Stimulated activated CD4-positive, alpha-beta T cell treated with anti-CD3 and anti-CD28 coated beads, TNF-alpha, amount 100 ng/mL, for 24 hours (primary cell): ENCODE data around the gene RPA1.
"Not testable (repeated sequence)": the region's sequence is repeated elsewhere in the genome, so short reads cannot be mapped to it uniquely, and the experiment has no call there.

ENCODE experiments used
- DNase-seq, 3 experiments: peaks; one replicate each; pipeline ENCODE4 v3.0.0-alpha.2; 2020; ENCODE audit warnings: low read depth in 3 of 3

RPA1 gene

GRCh38 chr17:1829592-1830257 is at the start of gene RPA1, which contains the start of gene SMYD4:
RPA1 (plus strand) TSS chr17:1830005; CDS start chr17:1830094, 89 bp downstream.
SMYD4 (minus strand) TSS chr17:1829902; CDS start chr17:1827994, 1,908 bp downstream.
- peak; percentile 75 to 87 (median 76) for DNase-seq

- no peak for DNase-seq
Measured at GRCh38 chr17:1782171-1782567, 47.6 kb upstream of the RPA1 start.

DNA sequence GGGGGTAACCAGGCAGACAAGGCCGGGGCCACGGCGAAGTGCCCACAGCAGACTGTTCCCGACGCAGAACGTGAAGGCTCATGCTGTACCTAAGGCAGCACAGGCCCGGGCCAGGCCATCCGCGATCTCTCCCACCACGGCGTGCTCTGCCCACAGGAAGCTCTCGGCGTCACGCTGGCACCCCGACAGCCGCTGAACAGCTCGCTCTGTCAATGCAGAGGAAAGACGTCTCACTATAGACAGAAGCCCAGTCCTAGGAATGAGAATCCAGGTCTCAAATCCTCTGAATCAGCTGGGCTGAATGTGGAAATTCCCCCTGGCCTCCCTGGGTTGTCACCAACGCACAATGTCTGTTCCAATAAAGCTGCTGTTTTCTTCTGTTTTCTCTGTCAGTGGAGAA is 46.5 kb upstream of the RPA1 start:
- DNase-seq: no peak

DNA sequence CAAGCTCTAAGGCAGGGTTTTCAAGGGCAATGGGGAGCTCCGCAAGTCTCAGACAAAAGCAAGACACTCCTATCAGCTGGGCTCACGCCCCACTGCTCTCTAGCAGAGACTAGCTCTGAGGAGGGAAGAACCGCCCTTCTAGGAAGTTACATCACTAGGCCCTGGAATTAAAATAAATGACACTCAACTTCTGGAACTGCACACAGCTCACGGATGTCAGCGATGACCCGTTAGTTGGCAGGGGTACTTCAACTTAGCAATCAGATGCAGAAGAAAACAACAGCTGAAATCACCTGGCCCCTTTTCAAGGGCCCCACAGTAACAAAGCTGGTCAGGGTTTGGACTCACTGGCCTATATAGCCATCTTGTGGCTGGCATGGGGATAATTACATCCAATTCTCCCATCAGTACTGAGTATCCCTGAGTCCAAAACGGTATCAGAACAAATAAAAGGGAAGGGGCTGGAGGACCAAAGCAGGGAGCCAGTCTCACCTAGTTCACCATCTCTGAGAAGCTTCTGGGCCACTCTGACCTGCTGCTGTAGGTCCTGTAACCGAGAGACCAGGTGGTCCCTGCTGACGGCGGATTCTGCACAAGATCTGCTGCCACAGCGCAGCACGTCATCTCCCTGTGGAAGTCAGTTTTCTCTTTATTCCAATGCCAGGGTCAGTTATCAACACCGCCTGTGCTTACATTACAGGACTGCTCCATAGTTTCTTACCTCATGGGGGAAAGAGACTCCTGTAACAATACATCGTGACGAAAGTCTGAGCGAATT is 45.8 kb upstream of the RPA1 start:
- no peak for DNase-seq

DNA sequence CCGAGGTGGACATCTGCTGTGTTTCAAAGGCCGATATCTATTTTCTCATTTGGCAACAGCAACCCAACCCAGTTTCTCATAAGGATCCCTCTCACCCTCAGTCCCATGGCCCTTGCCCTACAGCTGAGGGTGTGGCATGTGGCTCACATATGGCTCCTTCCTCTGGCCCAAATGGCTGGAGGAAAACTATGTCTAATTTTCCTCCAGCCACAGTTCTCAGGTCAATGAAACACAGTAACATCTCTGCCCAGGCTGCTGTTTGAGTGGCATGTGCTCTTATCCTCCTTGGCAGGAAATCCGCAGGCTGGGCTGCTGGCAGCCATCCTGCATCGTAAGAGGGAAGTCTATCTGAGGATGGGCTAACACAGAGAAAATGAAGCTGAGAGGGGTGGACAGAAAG is 43.9 kb upstream of the RPA1 start:
- DNase-seq: no peak

DNA sequence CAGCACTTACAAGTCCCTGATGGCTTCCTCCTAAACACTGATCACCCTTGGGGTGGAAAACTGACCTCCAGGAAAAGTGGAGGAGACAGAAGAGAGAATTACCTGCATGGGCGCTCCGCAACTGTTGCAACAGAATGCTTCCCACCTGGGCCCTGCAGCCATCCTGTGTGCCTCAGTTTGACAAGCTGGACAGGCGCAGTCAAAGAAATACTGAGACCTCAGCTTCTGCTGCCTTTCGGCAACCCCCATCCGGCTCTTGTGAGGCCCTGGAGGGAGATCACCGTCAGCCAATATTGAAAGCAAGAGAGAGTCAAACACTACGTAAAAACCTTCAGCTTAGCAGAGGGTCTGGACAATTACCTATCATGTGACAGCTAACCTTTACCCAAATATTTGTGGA is 43.1 kb upstream of the RPA1 start:
- DNase-seq: no peak

- DNase-seq: no peak
Measured at GRCh38 chr17:1787301-1787902, 42.4 kb upstream of the RPA1 start.

DNA sequence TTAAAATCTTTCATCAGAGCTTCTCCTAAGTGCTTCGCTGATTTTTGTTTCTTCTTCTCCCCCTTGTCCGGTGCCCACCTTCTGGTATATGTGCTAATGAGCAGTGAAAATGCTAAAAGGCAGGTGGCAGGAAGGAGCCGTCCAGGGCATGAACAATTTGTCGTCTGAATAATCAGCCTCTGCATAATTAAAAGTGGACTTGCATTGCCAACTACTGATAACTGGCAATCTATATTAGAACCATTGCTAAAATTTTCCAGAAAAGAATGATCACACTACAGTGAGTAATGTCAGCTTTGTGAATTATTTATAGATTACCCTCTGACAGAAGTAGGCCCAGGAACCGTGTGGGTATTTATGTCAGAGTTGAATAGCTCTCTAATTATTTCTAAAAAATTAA is 39.9 kb upstream of the RPA1 start:
- no peak for DNase-seq

DNA sequence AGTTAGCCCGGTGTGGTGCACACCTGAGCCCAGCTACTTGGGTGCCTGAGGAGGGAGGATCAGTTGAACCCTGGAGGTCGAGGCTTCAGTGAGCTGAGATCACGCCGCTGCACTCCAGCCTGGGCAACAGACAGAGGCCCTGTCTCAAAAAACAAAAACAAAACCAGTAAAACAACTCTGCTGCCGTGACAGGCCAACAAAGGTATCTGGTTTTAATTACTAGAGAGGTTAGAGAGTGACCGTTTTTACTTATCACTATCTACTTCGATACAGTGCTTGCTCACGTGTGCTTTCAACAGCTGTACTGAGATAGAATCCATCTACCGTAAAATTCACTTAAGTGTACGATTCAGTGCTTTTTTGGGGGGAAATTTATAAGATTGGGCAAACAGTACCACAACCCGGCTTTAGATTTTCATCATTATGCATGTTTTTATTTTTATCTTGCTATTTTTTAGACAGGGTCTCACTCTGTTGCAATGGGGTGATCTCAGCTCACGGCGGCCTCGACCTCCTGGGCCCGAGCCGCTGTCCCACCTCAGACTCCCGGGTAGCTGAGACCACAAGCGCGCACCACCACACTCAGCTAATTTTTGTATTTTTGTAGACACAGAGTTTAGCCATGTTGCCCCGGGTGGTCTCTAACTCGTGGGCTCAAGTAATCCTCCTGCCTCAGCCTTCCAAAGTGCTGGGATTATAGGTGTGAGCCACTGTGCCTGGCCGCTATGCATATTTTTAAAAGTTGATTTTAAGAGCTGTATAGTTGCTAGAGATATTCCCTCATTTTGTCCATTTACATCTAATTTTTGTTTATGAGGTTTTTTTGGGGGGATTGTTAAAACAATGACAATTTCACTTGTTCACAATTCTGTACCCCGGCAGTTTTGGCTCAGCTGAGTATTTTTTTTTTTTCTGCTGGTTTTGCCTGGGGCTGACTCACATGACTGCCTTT is 37.0 kb upstream of the RPA1 start:
- no peak for DNase-seq

GRCh38 chr17:1793447-1793806 is 36.4 kb upstream of the RPA1 start:
- DNase-seq: no peak

- no peak for DNase-seq
Measured at GRCh38 chr17:1796800-1797199, 33.0 kb upstream of the RPA1 start.

DNA sequence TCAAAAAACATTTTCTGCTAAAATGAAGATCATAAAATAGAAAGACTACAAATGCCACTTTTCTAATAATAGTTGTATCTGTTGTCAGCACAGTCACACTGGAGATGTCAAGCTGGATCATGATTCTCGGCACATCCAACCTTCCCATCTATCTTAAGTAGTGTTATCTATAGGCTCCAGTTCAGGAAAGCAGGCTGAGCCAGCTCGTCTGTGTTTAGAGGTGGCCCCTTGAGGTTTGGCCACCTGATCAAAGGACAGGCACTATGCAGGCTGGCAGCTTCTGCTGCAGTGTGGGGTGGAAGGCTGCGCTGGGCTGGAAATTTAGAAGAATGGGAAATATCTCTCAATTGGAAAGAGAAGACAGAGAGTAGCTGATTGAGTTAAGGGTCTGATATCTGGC is 32.5 kb upstream of the RPA1 start:
- no peak for DNase-seq

GRCh38 chr17:1797846-1798245 is 32.0 kb upstream of the RPA1 start:
- not testable (repeated sequence) for DNase-seq

GRCh38 chr17:1800240-1800639 is 29.6 kb upstream of the RPA1 start:
- DNase-seq: no peak

GRCh38 chr17:1800712-1801111 is 29.1 kb upstream of the RPA1 start:
- no peak for DNase-seq

GRCh38 chr17:1802429-1802828 is 27.4 kb upstream of the RPA1 start:
- no peak for DNase-seq

GRCh38 chr17:1803280-1803679 is 26.5 kb upstream of the RPA1 start:
- DNase-seq: no peak

GRCh38 chr17:1807890-1808289 is 21.9 kb upstream of the RPA1 start:
- no peak for DNase-seq

- DNase-seq: no peak
Measured at GRCh38 chr17:1808644-1809043, 21.2 kb upstream of the RPA1 start.

GRCh38 chr17:1809815-1810214 is 20.0 kb upstream of the RPA1 start:
- DNase-seq: not testable (repeated sequence)

GRCh38 chr17:1810450-1811103 is 19.2 kb upstream of the RPA1 start:
- no peak for DNase-seq
